ENCODE results near the gene IMPACT.

IMPACT gene

GRCh38 chr18:24420551-24420950, 5.9 kb upstream of the IMPACT start:
- in situ Hi-C loops (cut with MboI; ENCODE audit: low sequenced_read_pairs), result no loop called here

DNA sequence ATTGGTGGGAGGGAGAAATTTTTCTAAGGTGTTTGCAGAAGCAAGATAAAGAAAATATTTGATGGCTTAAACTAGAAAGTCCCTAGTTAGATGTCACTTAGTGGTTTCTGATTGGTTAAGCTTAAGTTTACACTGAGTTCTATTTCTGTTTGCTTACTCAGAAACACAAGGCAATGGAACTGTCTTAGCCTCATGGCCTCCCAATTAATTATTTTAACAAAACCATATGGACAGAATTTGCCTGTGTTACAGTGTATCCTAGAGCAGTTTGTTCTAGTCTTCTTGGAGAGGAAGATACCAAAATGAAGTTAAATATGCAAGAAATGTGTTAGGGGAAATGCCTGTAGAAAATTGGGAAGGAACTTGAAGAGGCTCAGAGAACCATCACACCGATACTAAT, 4.6 kb upstream of the IMPACT start:
- in situ Hi-C loops (cut with MboI; ENCODE audit: low sequenced_read_pairs), result no loop called here

- in situ Hi-C loops (cut with MboI; ENCODE audit: low sequenced_read_pairs), result no loop called here
Measured at GRCh38 chr18:24426073-24426397, 435 bp upstream of the IMPACT start.

GRCh38 chr18:24427484-24427883, 1.0 kb downstream of the IMPACT start:
- in situ Hi-C loops (cut with MboI; ENCODE audit: low sequenced_read_pairs), result no loop called here

GRCh38 chr18:24428709-24429108, 2.2 kb downstream of the IMPACT start:
- in situ Hi-C loops (cut with MboI; ENCODE audit: low sequenced_read_pairs), result no loop called here

- in situ Hi-C loops (cut with MboI; ENCODE audit: low sequenced_read_pairs), result no loop called here
Measured at GRCh38 chr18:24429188-24429587, 2.7 kb downstream of the IMPACT start.

DNA sequence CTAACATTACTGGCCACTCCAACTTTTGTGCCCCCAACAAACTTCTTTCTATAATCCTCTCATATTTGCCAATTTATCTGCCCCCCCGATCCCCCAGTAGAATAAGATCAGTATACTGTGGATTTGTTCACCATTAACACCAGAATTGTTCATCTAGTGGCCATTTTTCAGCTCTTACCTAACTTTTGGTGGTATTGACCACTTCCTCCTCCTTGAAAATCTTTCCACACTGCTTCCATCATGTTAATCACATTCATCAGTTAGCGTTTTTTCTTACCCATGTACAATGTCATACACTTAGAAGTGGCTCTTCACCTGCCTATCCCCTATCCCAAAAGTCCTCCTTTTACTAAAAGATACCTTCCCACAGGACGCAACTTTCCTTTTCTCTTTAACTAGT, 6.1 kb downstream of the IMPACT start:
- in situ Hi-C loops (cut with MboI; ENCODE audit: low sequenced_read_pairs), result no loop called here

- in situ Hi-C loops (cut with MboI; ENCODE audit: low sequenced_read_pairs), result no loop called here
Measured at GRCh38 chr18:24436939-24437338, 10.5 kb downstream of the IMPACT start.

GRCh38 chr18:24443870-24444269, 17.4 kb downstream of the IMPACT start:
- in situ Hi-C loops (cut with MboI; ENCODE audit: low sequenced_read_pairs), result no loop called here

DNA sequence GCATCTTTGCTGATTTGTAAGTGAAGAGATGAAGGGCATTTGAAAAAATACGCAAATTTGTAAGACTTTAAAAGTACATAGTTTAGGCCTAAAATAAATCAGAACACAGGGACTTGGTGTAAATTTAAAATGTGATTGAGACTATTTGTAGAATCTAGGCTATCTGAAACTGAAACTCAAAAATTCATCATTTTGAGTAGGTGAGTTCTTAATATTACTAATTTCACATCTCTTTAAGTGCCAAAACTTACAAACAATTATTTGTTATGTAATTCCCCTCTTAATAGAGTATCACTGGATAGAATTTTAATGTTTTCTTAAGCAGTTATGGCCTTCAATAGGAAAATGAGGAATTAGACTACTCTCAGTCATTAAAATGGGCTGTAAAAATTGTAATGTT, 20.0 kb downstream of the IMPACT start:
- in situ Hi-C loops (cut with MboI; ENCODE audit: low sequenced_read_pairs), result no loop called here

GRCh38 chr18:24446953-24447538, 20.6 kb downstream of the IMPACT start:
- in situ Hi-C loops (cut with MboI; ENCODE audit: low sequenced_read_pairs), result no loop called here

DNA sequence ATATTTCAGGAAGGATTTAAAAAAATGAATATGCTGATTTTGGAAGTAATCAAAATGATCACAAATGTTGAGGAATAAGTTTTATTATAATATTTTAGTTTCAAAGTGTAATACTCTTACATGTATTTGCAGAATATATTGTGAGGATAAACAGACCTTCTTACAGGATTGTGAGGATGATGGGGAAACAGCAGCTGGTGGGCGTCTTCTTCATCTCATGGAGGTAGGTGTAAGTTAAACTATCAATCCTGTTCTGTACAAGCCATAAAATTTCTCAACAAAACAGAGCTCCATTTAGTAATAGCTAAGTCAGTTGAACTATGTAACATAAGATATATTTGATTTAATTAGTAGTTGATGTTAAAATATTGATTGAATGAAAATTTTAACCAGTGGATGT, 21.5 kb downstream of the IMPACT start:
- in situ Hi-C loops (cut with MboI; ENCODE audit: low sequenced_read_pairs), result no loop called here

DNA sequence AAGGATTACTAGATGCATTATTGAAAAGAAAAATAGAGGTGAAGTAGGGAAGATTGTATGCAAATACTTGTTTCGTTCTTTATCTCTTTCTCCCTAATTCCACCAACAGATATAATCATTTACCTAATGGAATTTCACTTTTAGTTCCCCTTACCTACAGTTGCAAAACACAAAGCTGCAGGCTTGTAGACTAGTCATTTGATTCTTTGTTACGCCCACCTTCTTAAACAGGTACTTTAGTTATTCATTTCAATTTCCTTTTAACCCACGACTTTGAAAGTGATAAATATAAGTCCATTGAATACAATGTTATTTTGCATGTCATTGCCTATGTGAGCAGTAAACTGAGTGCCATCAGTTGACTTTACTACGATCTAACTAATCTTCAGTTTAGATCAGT, 30.1 kb downstream of the IMPACT start:
- in situ Hi-C loops (cut with MboI; ENCODE audit: low sequenced_read_pairs), result no loop called here

GRCh38 chr18:24459772-24460171, 33.3 kb downstream of the IMPACT start:
- in situ Hi-C loops (cut with MboI; ENCODE audit: low sequenced_read_pairs), result no loop called here

DNA sequence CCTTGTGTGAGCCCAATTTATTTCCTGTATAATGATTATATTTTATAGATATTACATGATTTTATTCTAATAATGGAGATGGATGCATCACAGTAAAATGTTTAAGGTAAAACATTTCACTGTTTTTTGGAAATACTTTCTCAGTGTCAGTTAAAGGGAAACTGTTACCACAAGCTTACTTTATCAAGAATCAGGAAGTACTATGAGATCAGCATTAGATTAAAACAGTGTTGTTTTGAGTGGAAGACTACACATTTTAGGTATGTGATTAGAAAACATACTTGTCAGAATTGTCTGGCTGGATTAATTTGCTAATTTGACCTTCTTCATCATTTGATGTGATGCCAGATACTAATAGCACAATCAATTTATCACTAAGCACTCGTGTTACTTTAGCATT, 33.9 kb downstream of the IMPACT start, which contains the start of gene HRH4:
HRH4 (plus strand) TSS at position 250 of the 400 bp plus-strand sequence; CDS start at position 342, 92 bp downstream.
- in situ Hi-C loops (cut with MboI; ENCODE audit: low sequenced_read_pairs), result no loop called here

- in situ Hi-C loops (cut with MboI; ENCODE audit: low sequenced_read_pairs), result no loop called here
Measured at GRCh38 chr18:24461996-24462395, 35.5 kb downstream of the IMPACT start.

DNA sequence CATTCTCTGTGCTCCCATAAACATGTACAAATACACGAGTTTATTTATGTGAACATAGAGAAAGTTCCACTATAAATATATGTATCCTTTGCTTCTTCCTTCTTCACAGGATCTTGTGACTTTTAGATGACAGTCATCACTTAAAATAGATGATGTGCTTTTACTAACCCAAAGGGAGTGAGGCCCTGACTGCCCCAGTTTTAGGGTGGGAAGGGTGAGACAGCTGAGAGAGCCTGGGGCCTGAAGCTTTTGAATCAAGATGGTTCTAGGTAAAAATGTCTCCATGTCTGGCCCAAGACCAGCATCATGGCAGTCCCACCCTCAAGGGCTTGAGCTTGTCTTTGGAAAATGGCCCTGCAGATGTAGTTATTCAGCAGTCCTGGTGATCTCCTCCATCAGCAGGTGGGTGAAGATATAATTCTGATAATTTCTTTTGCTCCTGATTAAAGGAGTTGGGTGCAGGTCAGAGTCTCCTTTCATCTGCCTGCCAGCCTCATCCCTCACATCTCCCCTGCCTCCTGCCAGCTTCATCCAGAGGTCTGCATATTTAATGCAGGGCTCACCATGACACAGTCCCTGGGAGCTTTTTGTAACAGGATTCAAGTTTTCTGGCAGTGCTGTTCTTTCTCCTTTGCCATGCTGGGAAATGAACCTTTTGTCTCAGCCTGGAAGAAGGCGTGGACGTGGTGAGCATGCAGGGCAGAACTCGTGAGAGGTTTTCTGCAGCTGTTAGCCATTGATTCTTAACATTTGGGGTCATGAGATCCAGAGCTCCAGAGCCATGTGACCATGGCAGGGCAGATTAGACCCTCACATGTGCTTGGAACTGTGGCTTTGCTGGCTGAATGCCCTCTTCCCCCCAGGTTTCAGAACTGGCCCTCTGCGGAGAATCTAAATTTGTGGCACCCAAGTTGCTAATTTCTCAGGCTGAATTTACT, 36.6 kb downstream of the IMPACT start:
- in situ Hi-C loops (cut with MboI; ENCODE audit: low sequenced_read_pairs), result no loop called here

GRCh38 chr18:24465486-24465885, 39.0 kb downstream of the IMPACT start:
- in situ Hi-C loops (cut with MboI; ENCODE audit: low sequenced_read_pairs), result no loop called here

- in situ Hi-C loops (cut with MboI; ENCODE audit: low sequenced_read_pairs), result no loop called here
Measured at GRCh38 chr18:24466771-24467170, 40.3 kb downstream of the IMPACT start.

DNA sequence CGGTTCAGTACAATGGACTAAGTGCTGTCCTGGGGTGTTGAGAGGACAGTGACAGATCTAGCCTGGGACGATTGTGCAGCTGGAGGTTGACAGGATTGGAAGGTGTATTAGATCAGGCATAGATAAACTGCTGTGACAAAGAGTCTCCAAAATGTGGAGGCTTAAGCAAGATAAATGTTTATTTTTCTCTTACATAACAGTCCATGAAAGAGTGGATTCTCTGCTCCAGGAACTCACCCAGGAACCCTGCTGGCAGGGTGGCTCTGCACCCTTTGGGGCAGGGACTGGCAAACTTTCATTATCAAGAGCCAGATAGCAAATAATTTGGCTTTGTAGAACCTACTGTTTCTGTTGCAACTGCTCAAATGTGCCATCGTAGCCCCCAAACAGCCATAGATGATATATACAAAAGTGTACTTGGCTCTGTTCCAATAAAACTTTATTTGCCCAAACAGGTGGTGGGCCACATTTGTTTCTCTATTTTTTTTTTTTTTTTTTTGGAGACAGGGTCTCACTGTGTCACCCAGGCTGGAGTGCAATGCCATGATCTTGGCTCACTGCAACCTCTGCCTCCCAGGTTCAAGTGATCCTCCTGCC, 43.6 kb downstream of the IMPACT start:
- in situ Hi-C loops (cut with MboI; ENCODE audit: low sequenced_read_pairs), result no loop called here

GRCh38 chr18:24470805-24471204, 44.3 kb downstream of the IMPACT start:
- in situ Hi-C loops (cut with MboI; ENCODE audit: low sequenced_read_pairs), result no loop called here

GRCh38 chr18:24472591-24472990, 46.1 kb downstream of the IMPACT start:
- in situ Hi-C loops (cut with MboI; ENCODE audit: low sequenced_read_pairs), result no loop called here
